PC-9 (cell line): Measurements from ENCODE around the gene GGACT.

Experiments used
- EZH2 ChIP-seq: fragments of 200-600 bp; sonication (generic); IDR thresholded peaks from 2 replicates; pipeline ENCODE4 v1.8.0; 2017; ENCODE audit warnings: antibody characterized with exemption, low read depth
- TF ChIP-seq, protein P1 (sequence below): fragments of 200-600 bp; sonication (generic); conservative IDR thresholded peaks from 2 replicates; pipeline ENCODE4 v1.6.1; 2017; ENCODE audit warnings: mixed run types, antibody characterized with exemption, mild to moderate bottlenecking, moderate library complexity

DNA sequence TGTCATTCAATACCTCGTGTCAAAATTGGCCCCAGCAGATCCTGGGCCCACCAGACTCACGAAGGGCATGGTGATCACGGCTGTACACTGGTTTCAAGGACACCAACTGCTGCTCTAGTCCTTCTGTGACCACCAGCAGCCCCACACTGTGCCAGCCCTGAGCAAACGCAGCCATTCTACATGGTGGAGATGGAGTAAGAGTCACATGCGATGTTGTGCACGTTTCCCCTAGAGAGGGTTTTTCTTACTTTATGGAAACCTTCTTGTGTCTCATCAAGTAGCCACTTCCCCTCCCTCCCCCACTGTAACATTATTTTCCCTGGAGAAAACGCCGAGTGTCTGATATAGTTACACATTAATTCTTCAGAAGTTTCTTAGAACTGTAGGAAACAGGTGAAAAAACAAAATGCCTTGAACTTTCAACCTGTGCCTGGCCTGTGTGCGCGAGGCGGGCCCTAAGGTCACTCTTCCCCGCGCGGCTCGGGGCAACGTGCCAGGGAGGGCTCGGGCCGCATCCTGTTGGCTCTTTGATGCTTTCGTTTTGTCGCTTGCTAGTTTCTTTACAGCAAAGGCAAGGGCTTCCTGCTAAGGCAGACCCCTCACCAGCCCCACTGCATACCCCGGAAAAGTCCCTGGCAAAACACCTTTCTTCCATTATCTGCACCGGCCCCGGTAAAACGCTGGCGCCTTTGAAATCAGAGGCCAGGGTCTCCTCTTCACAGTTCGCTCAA lies 44.6 kb downstream of the GGACT start:
- TF ChIP-seq, protein P1, sequence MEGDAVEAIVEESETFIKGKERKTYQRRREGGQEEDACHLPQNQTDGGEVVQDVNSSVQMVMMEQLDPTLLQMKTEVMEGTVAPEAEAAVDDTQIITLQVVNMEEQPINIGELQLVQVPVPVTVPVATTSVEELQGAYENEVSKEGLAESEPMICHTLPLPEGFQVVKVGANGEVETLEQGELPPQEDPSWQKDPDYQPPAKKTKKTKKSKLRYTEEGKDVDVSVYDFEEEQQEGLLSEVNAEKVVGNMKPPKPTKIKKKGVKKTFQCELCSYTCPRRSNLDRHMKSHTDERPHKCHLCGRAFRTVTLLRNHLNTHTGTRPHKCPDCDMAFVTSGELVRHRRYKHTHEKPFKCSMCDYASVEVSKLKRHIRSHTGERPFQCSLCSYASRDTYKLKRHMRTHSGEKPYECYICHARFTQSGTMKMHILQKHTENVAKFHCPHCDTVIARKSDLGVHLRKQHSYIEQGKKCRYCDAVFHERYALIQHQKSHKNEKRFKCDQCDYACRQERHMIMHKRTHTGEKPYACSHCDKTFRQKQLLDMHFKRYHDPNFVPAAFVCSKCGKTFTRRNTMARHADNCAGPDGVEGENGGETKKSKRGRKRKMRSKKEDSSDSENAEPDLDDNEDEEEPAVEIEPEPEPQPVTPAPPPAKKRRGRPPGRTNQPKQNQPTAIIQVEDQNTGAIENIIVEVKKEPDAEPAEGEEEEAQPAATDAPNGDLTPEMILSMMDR = no peak
- TF ChIP-seq EZH2 = no peak
